GM18508 (cell line): ENCODE results near the gene PCP2.

Experiments used
- ATAC-seq: cut with Tn5 transposase; IDR thresholded peaks from one replicate; pipeline ENCODE4 v1.9.1; 2021; ENCODE audit warnings: moderate number of reproducible peaks; ENCODE audit not compliant: insufficient read depth, unreplicated experiment

The PCP2 gene

GRCh38 chr19:7602935-7603497 lies 30.5 kb downstream of the PCP2 start:
- no peak for ATAC-seq

DNA sequence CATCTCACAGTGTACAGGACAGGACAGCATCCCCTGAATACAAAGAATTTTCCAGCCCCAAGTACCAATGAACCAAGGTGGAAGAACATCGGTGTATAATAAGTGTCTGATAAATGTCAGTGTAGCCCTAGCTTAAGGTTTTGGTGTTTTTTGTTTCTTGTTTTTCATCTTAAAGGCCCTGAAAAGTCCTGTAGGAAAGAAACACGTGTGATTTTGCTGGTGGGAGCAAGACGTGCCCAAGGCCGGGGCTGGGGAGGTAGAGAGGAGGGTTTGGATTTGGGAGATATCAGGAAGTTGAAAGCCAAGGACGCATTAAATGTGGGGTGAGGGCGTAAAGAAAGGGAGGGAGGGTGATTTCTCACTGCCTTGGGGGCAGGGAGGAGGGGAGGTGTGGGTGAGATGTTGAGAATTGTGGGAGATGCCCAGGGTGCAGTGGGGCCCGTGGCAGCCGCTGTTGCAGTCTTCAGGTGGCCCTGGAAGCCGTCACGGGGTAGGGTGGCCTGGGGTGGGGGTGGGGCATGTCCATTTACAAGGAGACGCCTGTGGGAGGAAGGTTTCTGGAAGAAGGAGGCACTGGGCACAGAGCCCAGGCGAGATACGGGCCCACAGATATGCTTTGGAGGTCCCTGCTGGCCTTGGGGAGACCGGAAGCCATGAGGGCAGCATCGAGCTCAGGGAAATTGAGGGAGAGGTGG lies 31.1 kb downstream of the PCP2 start:
- no peak for ATAC-seq

DNA sequence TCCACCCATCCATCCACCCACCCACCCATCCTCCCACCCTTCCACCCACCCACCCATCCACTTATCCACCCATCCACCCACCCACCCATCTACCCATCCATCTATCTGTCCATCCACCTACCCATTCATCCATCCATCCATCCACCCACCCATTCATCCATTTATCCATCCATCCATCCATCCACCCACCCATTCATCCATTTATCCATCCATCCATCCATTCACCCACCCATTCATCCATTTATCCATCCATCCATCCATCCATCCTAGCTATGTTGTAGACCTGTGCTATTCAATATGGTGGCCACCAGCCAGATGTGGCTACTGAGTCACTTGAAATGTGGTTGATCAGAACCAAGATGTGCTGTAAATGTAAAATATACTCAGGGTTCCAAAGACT lies 32.8 kb downstream of the PCP2 start:
- ATAC-seq: no peak

GRCh38 chr19:7598180-7598579 lies 35.3 kb downstream of the PCP2 start:
- ATAC-seq: no peak

DNA sequence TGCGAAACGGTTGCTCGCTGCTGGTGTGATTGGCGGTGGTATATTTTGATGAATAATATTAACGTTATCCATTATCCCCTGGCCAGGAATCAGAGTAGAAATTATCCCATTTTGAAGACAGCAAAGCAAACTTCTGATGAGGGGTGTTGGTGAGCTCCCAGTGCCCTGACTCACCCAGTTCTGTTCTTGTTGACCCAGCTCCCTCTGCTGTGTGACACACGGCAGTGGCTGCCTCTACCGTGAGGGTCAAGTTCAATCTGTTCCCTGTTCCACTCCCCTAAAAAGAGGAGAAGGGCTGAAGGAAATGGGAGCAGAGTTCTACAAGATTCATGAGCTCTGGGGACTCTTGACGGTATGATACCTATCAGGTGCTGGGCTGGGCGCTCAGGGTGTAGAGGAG lies 35.8 kb downstream of the PCP2 start:
- no peak for ATAC-seq

DNA sequence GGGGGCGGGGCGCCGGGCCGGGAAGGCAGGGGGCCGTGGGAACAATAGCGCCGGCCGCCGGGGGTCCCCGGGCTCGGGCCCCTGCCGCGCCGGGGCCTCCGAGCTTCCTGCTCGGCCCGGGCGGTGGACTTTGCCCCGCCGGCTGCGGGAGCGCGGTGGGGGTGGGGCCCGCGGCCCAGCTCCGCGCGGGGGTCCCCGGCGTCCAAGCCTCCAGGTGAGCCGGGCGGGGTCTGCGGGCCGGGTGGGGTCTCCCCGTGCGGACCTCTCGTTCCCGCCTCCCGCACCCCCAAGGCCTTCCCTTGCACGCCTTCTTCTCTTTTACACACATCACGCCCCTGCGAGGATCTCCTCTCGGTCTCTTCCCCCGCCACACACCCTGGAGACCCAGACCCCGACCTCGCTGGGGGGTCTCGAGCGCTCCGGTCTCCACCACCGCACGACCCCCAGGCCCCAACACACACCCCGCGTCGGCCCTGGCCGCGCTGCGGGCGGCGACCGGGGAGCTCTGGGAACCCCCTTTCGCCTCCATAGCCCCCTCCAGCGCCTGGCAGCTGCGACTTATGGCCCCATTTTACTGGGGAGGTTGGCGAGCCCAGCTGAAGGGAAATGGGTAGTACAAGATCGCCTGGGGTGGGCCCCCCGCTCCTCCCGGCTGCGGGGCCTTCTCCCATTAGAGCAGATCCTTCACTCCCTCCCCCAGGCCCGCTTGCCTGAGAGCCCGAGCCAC lies 37.1 kb downstream of the PCP2 start:
- no peak for ATAC-seq

GRCh38 chr19:7595466-7596133 lies 37.9 kb downstream of the PCP2 start, which contains the start of gene CAMSAP3:
CAMSAP3 (plus strand) TSS chr19:7595863; CDS start chr19:7596003, 140 bp downstream.
- ATAC-seq: no peak

DNA sequence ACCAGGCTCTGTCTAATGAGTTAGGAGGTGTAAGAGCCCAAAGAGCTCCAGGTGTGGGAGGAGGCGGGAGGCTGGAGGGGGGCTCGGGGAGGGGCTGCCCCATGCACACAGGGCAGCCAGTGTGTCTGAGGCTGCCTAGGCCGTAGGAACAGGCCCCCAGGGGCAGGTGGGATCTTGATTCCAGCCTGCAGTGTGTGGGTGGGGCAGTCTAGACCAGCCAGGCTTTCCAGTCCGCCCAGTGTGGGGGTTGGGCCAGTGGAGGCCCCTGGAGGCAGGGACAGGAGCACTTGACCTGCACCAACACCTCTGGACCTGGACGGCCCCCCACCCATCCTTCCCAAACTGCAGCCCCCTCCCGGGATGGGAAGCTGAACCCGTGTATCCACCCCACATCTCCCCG lies 43.3 kb downstream of the PCP2 start:
- no peak for ATAC-seq

DNA sequence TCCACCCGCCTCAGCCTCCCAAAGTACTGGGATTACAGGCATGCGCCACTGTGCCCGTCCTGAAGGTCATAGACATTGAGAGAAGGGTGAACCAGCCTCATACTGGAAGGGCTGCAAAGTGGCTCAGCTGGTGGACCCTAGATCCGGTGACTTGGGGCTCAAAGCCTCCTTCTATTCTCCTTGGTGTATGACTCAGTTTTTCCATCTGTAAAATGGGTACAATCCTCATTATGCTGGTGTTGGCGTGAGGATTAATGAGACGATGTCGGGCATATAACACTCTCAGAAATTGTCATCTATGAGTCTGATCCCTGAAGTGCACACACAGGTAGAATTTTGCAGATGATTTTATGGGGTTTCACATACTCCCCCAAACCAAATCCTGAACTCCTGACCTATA lies 43.7 kb downstream of the PCP2 start:
- ATAC-seq: no peak

DNA sequence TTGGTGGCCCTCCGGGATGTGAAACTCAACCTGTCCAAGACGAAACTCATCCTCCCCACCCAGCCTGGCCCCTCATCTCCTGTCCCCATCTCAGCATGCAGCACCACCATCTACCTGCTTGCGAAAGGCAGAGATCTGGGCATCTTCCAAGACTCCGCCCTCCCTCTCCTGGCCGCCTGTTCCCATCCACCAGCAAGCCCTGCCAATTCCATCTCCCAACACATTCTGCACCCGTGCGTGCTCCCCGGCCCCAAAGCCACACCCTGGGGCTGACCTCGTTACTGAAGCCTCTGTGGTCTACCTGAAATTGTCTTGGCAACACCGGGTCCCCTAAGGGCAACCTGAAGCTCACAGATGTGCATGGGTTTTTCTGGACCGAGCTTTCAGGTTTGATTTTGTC lies 51.1 kb downstream of the PCP2 start:
- ATAC-seq: no peak
